ENCODE results near the gene HECTD2. TPM values are rescaled to one million over a fixed set of nuclear protein-coding genes. Genes with fewer than 3 reads are reported as not detected.
A peak's percentile ranks its signal among the peaks of the same experiment; 100 is the strongest.
"Not testable (repeated sequence)": the region's sequence is repeated elsewhere in the genome, so short reads cannot be mapped to it uniquely, and the experiment has no call there.

HECTD2 gene
- 5.9 and 6.0 TPM in 2 replicates for total RNA-seq (2014; rRNA removed; shearing (Covaris generic))

- peak; percentile 84 for DNase-seq (ENCODE audit: low read depth)
Observed at GRCh38 chr10:91409869-91410637, at the start of gene HECTD2. TSS of gene HECTD2 (plus strand) at chr10:91410344. CDS start at chr10:91410439, 95 bp downstream.

- DNase-seq (ENCODE audit: low read depth), result no peak
Observed at GRCh38 chr10:91360461-91360860, 49.7 kb upstream of the HECTD2 start.

GRCh38 chr10:91365519-91365918 lies 44.6 kb upstream of the HECTD2 start:
- DNase-seq (ENCODE audit: low read depth), result not testable (repeated sequence)

GRCh38 chr10:91366704-91367103 lies 43.4 kb upstream of the HECTD2 start:
- DNase-seq (ENCODE audit: low read depth), result no peak

GRCh38 chr10:91367127-91367531 lies 43.0 kb upstream of the HECTD2 start:
- no peak for DNase-seq (ENCODE audit: low read depth)

- no peak for DNase-seq (ENCODE audit: low read depth)
Observed at GRCh38 chr10:91367558-91367957, 42.6 kb upstream of the HECTD2 start.

- not testable (repeated sequence) for DNase-seq (ENCODE audit: low read depth)
Observed at GRCh38 chr10:91369978-91370589, 40.1 kb upstream of the HECTD2 start.

- no peak for DNase-seq (ENCODE audit: low read depth)
Observed at GRCh38 chr10:91374052-91374451, 36.1 kb upstream of the HECTD2 start.

- DNase-seq (ENCODE audit: low read depth), result peak; percentile 68
Observed at GRCh38 chr10:91378061-91378460, 32.1 kb upstream of the HECTD2 start.

- no peak for DNase-seq (ENCODE audit: low read depth)
Observed at GRCh38 chr10:91380873-91381256, 29.3 kb upstream of the HECTD2 start.

GRCh38 chr10:91381257-91381891 lies 28.8 kb upstream of the HECTD2 start:
- peak; percentile 19 for DNase-seq (ENCODE audit: low read depth)

- no peak for DNase-seq (ENCODE audit: low read depth)
Observed at GRCh38 chr10:91385306-91386085, 24.6 kb upstream of the HECTD2 start.

GRCh38 chr10:91389636-91390512 lies 20.3 kb upstream of the HECTD2 start:
- DNase-seq (ENCODE audit: low read depth), result peak; percentile 37

GRCh38 chr10:91390513-91390825 lies 19.7 kb upstream of the HECTD2 start:
- not testable (repeated sequence) for DNase-seq (ENCODE audit: low read depth)

- no peak for DNase-seq (ENCODE audit: low read depth)
Observed at GRCh38 chr10:91391920-91392319, 18.2 kb upstream of the HECTD2 start.

GRCh38 chr10:91406322-91406721 lies 3.8 kb upstream of the HECTD2 start:
- DNase-seq (ENCODE audit: low read depth), result no peak

- DNase-seq (ENCODE audit: low read depth), result peak; percentile 78
Observed at GRCh38 chr10:91409069-91409868, 875 bp upstream of the HECTD2 start.

GRCh38 chr10:91410638-91411371 lies 661 bp downstream of the HECTD2 start:
- DNase-seq (ENCODE audit: low read depth), result peak; percentile 15

GRCh38 chr10:91411621-91412020 lies 1.5 kb downstream of the HECTD2 start:
- DNase-seq (ENCODE audit: low read depth), result no peak
